ENCODE data around the gene ULK4.

The ULK4 gene

DNA sequence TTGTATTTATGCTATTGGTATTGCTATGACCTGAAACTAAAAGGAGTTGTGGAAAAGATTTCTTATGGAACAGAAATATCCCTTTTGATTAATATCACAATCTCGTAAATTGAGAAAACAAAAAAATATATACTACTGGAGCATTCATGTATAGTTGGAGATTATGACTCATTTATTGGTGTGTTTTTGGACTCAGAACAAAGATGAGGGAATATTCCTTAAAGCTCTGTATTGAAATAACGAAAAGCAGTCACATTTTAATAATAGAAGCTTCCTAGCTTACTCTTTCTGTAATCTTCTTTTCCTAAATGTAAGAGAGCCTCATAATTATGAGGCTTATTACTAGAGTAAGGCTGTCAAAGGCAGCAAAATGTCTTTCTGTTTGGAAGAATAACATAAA, 748.3 kb downstream of the ULK4 start:
- no peak for DNase-seq (ENCODE audit: insufficient read length, low spot score)
- TF ChIP-seq POLR2AphosphoS5 (IDR thresholded peaks at IDR 0.05; ENCODE audit: low read depth, low read length) = no peak
- TF ChIP-seq POU2F2 (IDR thresholded peaks at IDR 0.05; ENCODE audit: low read depth, low read length) = no peak
- TF ChIP-seq TAF1 (IDR thresholded peaks at IDR 0.05; ENCODE audit: low read depth, low read length) = no peak
- TF ChIP-seq POLR2A (IDR thresholded peaks at IDR 0.05; ENCODE audit: low read depth, low read length) = no peak
- TF ChIP-seq SPI1 (IDR thresholded peaks at IDR 0.05; ENCODE audit: low read depth, low read length) = no peak
- no peak for TF ChIP-seq PAX5 (IDR thresholded peaks at IDR 0.05; ENCODE audit: insufficient read depth, low read length, severe bottlenecking)
- no peak for FAIRE-seq

DNA sequence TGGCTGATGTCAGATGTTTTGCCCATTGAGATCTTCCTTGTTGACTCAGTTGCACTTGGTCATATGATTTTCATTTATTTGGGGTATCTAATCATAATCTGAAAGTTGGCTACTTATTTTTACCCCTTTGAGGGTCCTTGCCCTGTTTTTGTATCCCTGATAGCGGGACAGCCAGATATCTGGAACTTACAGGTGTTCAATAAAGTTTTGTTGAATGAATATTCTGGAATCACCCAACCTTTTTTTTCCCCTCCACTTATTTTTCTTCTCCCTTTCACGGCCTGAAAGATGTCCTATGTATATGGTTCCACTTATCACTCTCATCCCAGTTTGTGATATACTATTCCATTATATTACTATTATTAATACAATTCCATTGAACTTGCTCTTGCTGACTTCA, 749.8 kb downstream of the ULK4 start:
- DNase-seq (ENCODE audit: insufficient read length, low spot score) = no peak
- no peak for FAIRE-seq
- TF ChIP-seq POLR2A (IDR thresholded peaks at IDR 0.05; ENCODE audit: low read depth, low read length) (no peak), TAF1 (IDR thresholded peaks at IDR 0.05; ENCODE audit: low read depth, low read length) (no peak)

- FAIRE-seq (no peak), DNase-seq (ENCODE audit: insufficient read length, low spot score) (no peak)
These were observed 750.9 kb downstream of the ULK4 start for GRCh38 chr3:41210966-41211365.

GRCh38 chr3:41209646-41210045, 752.3 kb downstream of the ULK4 start:
- no peak for FAIRE-seq

More at GRCh38 chr3:41210966-41211365, 750.9 kb downstream of the ULK4 start:
- TF ChIP-seq POU2F2 (IDR thresholded peaks at IDR 0.05; ENCODE audit: low read depth, low read length) (no peak), POLR2A (IDR thresholded peaks at IDR 0.05; ENCODE audit: low read depth, low read length) (no peak), SPI1 (IDR thresholded peaks at IDR 0.05; ENCODE audit: low read depth, low read length) (no peak), PAX5 (IDR thresholded peaks at IDR 0.05; ENCODE audit: insufficient read depth, low read length, severe bottlenecking) (no peak)

GRCh38 chr3:41208507-41209220, 753.2 kb downstream of the ULK4 start:
- FAIRE-seq (no peak), DNase-seq (ENCODE audit: insufficient read length, low spot score) (no peak)
- no peak for TF ChIP-seq TAF1 (IDR thresholded peaks at IDR 0.05; ENCODE audit: low read depth, low read length)
- no peak for TF ChIP-seq SPI1 (IDR thresholded peaks at IDR 0.05; ENCODE audit: low read depth, low read length)
- TF ChIP-seq POLR2AphosphoS5 (IDR thresholded peaks at IDR 0.05; ENCODE audit: low read depth, low read length) = no peak
- TF ChIP-seq POLR2A (IDR thresholded peaks at IDR 0.05; ENCODE audit: low read depth, low read length) = no peak
- no peak for TF ChIP-seq PAX5 (IDR thresholded peaks at IDR 0.05; ENCODE audit: insufficient read depth, low read length, severe bottlenecking)
- no peak for TF ChIP-seq POU2F2 (IDR thresholded peaks at IDR 0.05; ENCODE audit: low read depth, low read length)

More at GRCh38 chr3:41209646-41210045, 752.3 kb downstream of the ULK4 start:
- no peak for TF ChIP-seq SPI1 (IDR thresholded peaks at IDR 0.05; ENCODE audit: low read depth, low read length)
- TF ChIP-seq POU2F2 (IDR thresholded peaks at IDR 0.05; ENCODE audit: low read depth, low read length) = no peak
- TF ChIP-seq PAX5 (IDR thresholded peaks at IDR 0.05; ENCODE audit: insufficient read depth, low read length, severe bottlenecking) = no peak
- no peak for TF ChIP-seq POLR2A (IDR thresholded peaks at IDR 0.05; ENCODE audit: low read depth, low read length)
- no peak for TF ChIP-seq POLR2AphosphoS5 (IDR thresholded peaks at IDR 0.05; ENCODE audit: low read depth, low read length)
- no peak for TF ChIP-seq TAF1 (IDR thresholded peaks at IDR 0.05; ENCODE audit: low read depth, low read length)
- DNase-seq (ENCODE audit: insufficient read length, low spot score) = no peak

DNA sequence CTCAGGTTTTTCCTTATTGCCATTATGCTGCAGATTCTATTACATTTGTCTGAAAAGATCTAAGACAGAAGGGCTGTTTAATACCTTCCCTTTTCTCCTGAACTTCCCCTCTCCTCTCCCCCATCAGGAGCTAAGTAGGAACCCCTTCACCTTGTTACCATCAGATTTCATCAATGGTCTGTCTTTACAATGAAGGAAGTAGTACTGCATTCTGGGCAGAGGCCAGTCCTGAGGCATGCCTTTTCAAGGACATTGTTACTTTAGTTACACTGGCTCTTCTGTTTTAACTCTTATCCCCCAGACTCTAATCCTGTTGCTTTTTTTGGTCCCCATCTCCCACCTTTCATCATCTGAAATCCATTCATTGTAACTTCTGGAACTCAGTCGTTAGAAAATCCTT, 754.5 kb downstream of the ULK4 start:
- DNase-seq (ENCODE audit: insufficient read length, low spot score) = no peak
- FAIRE-seq = no peak
- TF ChIP-seq PAX5 (IDR thresholded peaks at IDR 0.05; ENCODE audit: insufficient read depth, low read length, severe bottlenecking) (no peak), SPI1 (IDR thresholded peaks at IDR 0.05; ENCODE audit: low read depth, low read length) (no peak), POLR2A (IDR thresholded peaks at IDR 0.05; ENCODE audit: low read depth, low read length) (no peak), POU2F2 (IDR thresholded peaks at IDR 0.05; ENCODE audit: low read depth, low read length) (no peak), TAF1 (IDR thresholded peaks at IDR 0.05; ENCODE audit: low read depth, low read length) (no peak), POLR2AphosphoS5 (IDR thresholded peaks at IDR 0.05; ENCODE audit: low read depth, low read length) (no peak)

DNA sequence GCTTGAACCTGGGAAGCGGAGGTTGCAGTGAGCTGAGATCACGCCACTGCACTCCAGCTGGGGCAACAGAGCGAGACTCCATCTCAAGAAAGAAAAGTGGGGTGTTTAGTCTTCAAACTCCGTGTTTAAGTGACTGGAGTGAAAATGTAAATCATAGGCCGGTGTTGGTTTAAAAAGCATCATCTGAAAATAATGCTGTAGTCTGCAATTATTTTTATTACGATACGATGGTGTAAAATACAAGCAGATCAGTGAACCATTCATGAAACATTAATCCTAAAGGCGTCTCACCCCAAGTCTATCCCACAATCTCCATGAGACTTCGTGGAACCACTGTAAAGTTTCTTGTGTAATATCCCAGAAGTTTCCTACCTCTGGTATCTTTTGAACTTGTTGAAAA, 756.3 kb downstream of the ULK4 start:
- TF ChIP-seq POLR2A (IDR thresholded peaks at IDR 0.05; ENCODE audit: low read depth, low read length) (no peak), POLR2AphosphoS5 (IDR thresholded peaks at IDR 0.05; ENCODE audit: low read depth, low read length) (no peak), SPI1 (IDR thresholded peaks at IDR 0.05; ENCODE audit: low read depth, low read length) (no peak), TAF1 (IDR thresholded peaks at IDR 0.05; ENCODE audit: low read depth, low read length) (no peak), POU2F2 (IDR thresholded peaks at IDR 0.05; ENCODE audit: low read depth, low read length) (no peak), PAX5 (IDR thresholded peaks at IDR 0.05; ENCODE audit: insufficient read depth, low read length, severe bottlenecking) (no peak)
- no peak for FAIRE-seq
- DNase-seq (ENCODE audit: insufficient read length, low spot score) = no peak

- FAIRE-seq (no peak), DNase-seq (ENCODE audit: insufficient read length, low spot score) (no peak)
- TF ChIP-seq POLR2AphosphoS5 (IDR thresholded peaks at IDR 0.05; ENCODE audit: low read depth, low read length) (no peak), POU2F2 (IDR thresholded peaks at IDR 0.05; ENCODE audit: low read depth, low read length) (no peak), PAX5 (IDR thresholded peaks at IDR 0.05; ENCODE audit: insufficient read depth, low read length, severe bottlenecking) (no peak), SPI1 (IDR thresholded peaks at IDR 0.05; ENCODE audit: low read depth, low read length) (no peak), TAF1 (IDR thresholded peaks at IDR 0.05; ENCODE audit: low read depth, low read length) (no peak)
These were observed 757.5 kb downstream of the ULK4 start for GRCh38 chr3:41204369-41204768.

- DNase-seq (ENCODE audit: insufficient read length, low spot score) (no peak), FAIRE-seq (no peak)
- TF ChIP-seq POLR2AphosphoS5 (IDR thresholded peaks at IDR 0.05; ENCODE audit: low read depth, low read length) (no peak), SPI1 (IDR thresholded peaks at IDR 0.05; ENCODE audit: low read depth, low read length) (no peak), TAF1 (IDR thresholded peaks at IDR 0.05; ENCODE audit: low read depth, low read length) (no peak), PAX5 (IDR thresholded peaks at IDR 0.05; ENCODE audit: insufficient read depth, low read length, severe bottlenecking) (peak; percentile 20)
These were observed 759.0 kb downstream of the ULK4 start for GRCh38 chr3:41202834-41203345.

Measured in GM12891 (cell line).